Activated CD8-positive, alpha-beta T cell treated with anti-CD3 and anti-CD28 coated beads for 36 hours (primary cell): ENCODE data around the gene BORCS6. TPM values are rescaled to one million over a fixed set of nuclear protein-coding genes. Genes with fewer than 3 reads are reported as not detected.
A peak's percentile ranks its signal among the peaks of the same experiment; 100 is the strongest.
"Not testable (repeated sequence)": the region's sequence is repeated elsewhere in the genome, so short reads cannot be mapped to it uniquely, and the experiment has no call there.

Experiments used
- ATAC-seq: fragments of 200-7000 bp; cut with Tn5 transposase; one replicate; pipeline ENCODE4 v1.10.0; 2021; ENCODE audit warnings: mild to moderate bottlenecking, moderate library complexity
- CTCF ChIA-PET: fragments of 350-600 bp; sonication (Branson Sonifier 250); formaldehyde crosslinking; loops from one replicate; lab custom pipeline; 2021; ENCODE audit warnings: antibody characterized with exemption; lab: Charles Lee
- POLR2A ChIA-PET: fragments of 350-600 bp; sonication (Branson Sonifier 250); formaldehyde crosslinking; loops from one replicate; lab custom pipeline; 2021; ENCODE audit warnings: antibody characterized with exemption; lab: Charles Lee
- DNase-seq: peaks from one replicate; pipeline ENCODE4 v3.0.0-alpha.2; 2020
- H3K27ac Mint-ChIP-seq: one replicate; pipeline ENCODE4 v1.8.0; 2021; ENCODE audit warnings: mild to moderate bottlenecking, mixed read lengths
- H3K27me3 Mint-ChIP-seq: one replicate; pipeline ENCODE4 v1.8.0; 2021; ENCODE audit warnings: mixed read lengths
- H3K36me3 Mint-ChIP-seq: one replicate; pipeline ENCODE4 v1.8.0; 2021; ENCODE audit warnings: low read depth, mixed read lengths
- H3K4me1 Mint-ChIP-seq: one replicate; pipeline ENCODE4 v1.8.0; 2021; ENCODE audit warnings: low read depth, mixed read lengths
- H3K4me3 Mint-ChIP-seq: one replicate; pipeline ENCODE4 v1.8.0; 2021; ENCODE audit warnings: mild to moderate bottlenecking, moderate library complexity, mixed read lengths
- H3K9me3 Mint-ChIP-seq: one replicate; pipeline ENCODE4 v1.8.0; 2021; ENCODE audit warnings: mixed read lengths
- CTCF ChIP-seq: fragments of 200-600 bp; IDR thresholded peaks from one replicate; pipeline ENCODE4 v1.8.0; 2022; ENCODE audit warnings: antibody characterized with exemption, mild to moderate bottlenecking
- intact Hi-C: fragments of 100-400 bp; cut with micrococcal nuclease; formaldehyde crosslinking; loops from one replicate; pipeline ENCODE4 v1.10.0; 2022
- total RNA-seq, 2 experiments: library from RNA; stranded (reverse); gene quantifications; one replicate each; pipeline ENCODE4 v1.2.3, GENCODE V29; 2021

The BORCS6 gene
- total RNA-seq, 2 experiments from 2014 or later, result 5.5 to 6.2 TPM

GRCh38 chr17:8222380-8222629 lies 32.3 kb upstream of the BORCS6 start:
- Mint-ChIP-seq H3K9me3 (no peaks in the 10 kb centered on the region), H3K4me1 (peaks cover 31% of the 10 kb centered on the region), H3K27me3 (peaks cover 8% of the 10 kb centered on the region), H3K4me3 (peak overlapping the region; percentile 97), H3K27ac (peak overlapping the region; percentile 99), H3K36me3 (peaks cover 22% of the 10 kb centered on the region)
- DNase-seq, result no peak
- POLR2A ChIA-PET, result interaction anchor here (0.9 to 8.8 kb wide), 21 partner anchors 11 to 980 kb away, joined by 3 to 232 read pairs (median 8); partner anchors contain the start of genes ALOXE3, AURKB, BORCS6 and CTC1
- no peak for TF ChIP-seq CTCF
- CTCF ChIA-PET, result interaction anchor here (0.9 to 4.9 kb wide), 10 partner anchors 11 to 103 kb away, joined by 3 to 47 read pairs (median 8); partner anchors contain the start of genes ALOXE3, AURKB, BORCS6 and CTC1
- intact Hi-C loops, result loop anchor here (1.0 to 5.0 kb wide), 4 partner anchors 35 to 104 kb away; partner anchors contain the start of gene ALOXE3
- peak; percentile 26 for ATAC-seq

GRCh38 chr17:8221663-8222379 lies 31.8 kb upstream of the BORCS6 start:
- ATAC-seq, result peak; percentile 56
- CTCF ChIA-PET, result interaction anchor here (1.0 to 4.9 kb wide), 11 partner anchors 10 to 149 kb away, joined by 3 to 47 read pairs (median 8); partner anchors contain the start of genes ALOXE3, AURKB, BORCS6 and CTC1
- intact Hi-C loops, result loop anchor here (1.0 to 5.0 kb wide), 5 partner anchors 11 to 103 kb away; partner anchors contain the start of gene ALOXE3
- H3K36me3 Mint-ChIP-seq, result peaks cover 17% of the 10 kb centered on the region
- POLR2A ChIA-PET, result interaction anchor here (0.8 to 8.8 kb wide), 24 partner anchors 11 to 335 kb away, joined by 3 to 232 read pairs (median 6); partner anchors contain the start of genes ALOXE3, AURKB, BORCS6 and CTC1
- peaks cover 8% of the 10 kb centered on the region for H3K27me3 Mint-ChIP-seq
- peak; percentile 94 for DNase-seq
- H3K4me3 Mint-ChIP-seq, result peak overlapping the region; percentile 97
- H3K27ac Mint-ChIP-seq, result peak overlapping the region; percentile 99
- no peak for TF ChIP-seq CTCF
- no peaks in the 10 kb centered on the region for H3K9me3 Mint-ChIP-seq
- H3K4me1 Mint-ChIP-seq, result peaks cover 28% of the 10 kb centered on the region

- Mint-ChIP-seq H3K27me3 (peaks cover 8% of the 10 kb centered on the region), H3K27ac (peak overlapping the region; percentile 99), H3K9me3 (no peaks in the 10 kb centered on the region), H3K36me3 (peaks cover 10% of the 10 kb centered on the region), H3K4me3 (peak overlapping the region; percentile 97), H3K4me1 (peaks cover 21% of the 10 kb centered on the region)
- no peak for TF ChIP-seq CTCF
- ATAC-seq (peak; percentile 13), DNase-seq (peak; percentile 94)
- CTCF ChIA-PET, result interaction anchor here (0.7 to 4.9 kb wide), 13 partner anchors 9 to 148 kb away, joined by 3 to 47 read pairs (median 4); partner anchors contain the start of genes ALOXE3, AURKB, BORCS6 and CTC1
- POLR2A ChIA-PET, result interaction anchor here (0.7 to 8.8 kb wide), 22 partner anchors 10 to 335 kb away, joined by 3 to 232 read pairs (median 8); partner anchors contain the start of genes ALOXE3, AURKB, BORCS6 and CTC1
- intact Hi-C loops, result loop anchor here (1.0 to 5.0 kb wide), 3 partner anchors 10 to 84 kb away; no protein-coding TSS in a partner anchor
These were observed 31.0 kb upstream of the BORCS6 start for GRCh38 chr17:8220783-8221662.

GRCh38 chr17:8214000-8214399 lies 24.0 kb upstream of the BORCS6 start:
- H3K9me3 Mint-ChIP-seq, DNase-seq, H3K27ac Mint-ChIP-seq, ATAC-seq, H3K27me3 Mint-ChIP-seq, CTCF ChIA-PET, H3K4me3 Mint-ChIP-seq, intact Hi-C loops: not testable (repeated sequence)
- Mint-ChIP-seq H3K36me3 (peaks cover 12% of the 10 kb centered on the region), H3K4me1 (peaks cover 10% of the 10 kb centered on the region)
- POLR2A ChIA-PET, result interaction anchor here (0.8 to 16.5 kb wide), 4 partner anchors 8 to 41 kb away, joined by 3 to 186 read pairs (median 59); partner anchors contain the start of gene BORCS6
